ENCODE data around the gene C5AR1.
A peak's percentile ranks its signal among the peaks of the same experiment; 100 is the strongest.

Gene C5AR1

DNA sequence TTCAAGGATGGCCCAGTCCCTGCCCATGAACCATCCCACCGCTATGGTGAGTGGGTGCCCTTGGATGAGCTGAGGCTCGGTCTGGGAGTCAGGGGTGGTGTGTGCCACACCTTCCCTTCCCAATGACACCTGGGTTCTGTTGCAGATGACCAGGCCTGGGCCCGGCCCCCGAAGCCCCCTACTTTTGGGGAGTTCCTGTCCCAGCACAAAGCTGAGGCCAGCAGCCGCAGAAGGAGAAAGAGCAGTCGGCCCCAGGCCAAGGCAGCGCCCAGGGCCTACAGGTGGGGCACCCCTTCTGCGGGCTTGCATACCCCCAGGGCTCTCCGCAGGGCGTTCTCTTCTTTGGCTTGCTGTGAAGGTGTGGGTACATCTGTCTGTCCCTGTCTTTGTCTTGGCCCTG lies 39.3 kb upstream of the C5AR1 start:
- Histone ChIP-seq H3K79me1 (ENCODE audit: low read depth, low read length) (peaks cover 16% of the 10 kb centered on the region), H3K23ac (ENCODE audit: low read depth, low read length, poor library complexity) (peak overlapping the region; percentile 44), H4K91ac (ENCODE audit: low read depth, low read length, poor library complexity) (no peak overlapping the region), H3K36me3 (replicated peaks in 1 of 2; ENCODE audit: control insufficient read depth in 2 of 2, insufficient read depth in 2 of 2, low read length in 2 of 2) (peaks cover 27 to 57% of the 10 kb centered on the region in 2 donors), H3K27me3 (ENCODE audit: control insufficient read depth in 3 of 3, insufficient read depth in 3 of 3, low read depth in 1 of 3, low read length in 3 of 3) (no peaks in the 10 kb centered on the region), H2BK120ac (ENCODE audit: low read depth, low read length) (no peak overlapping the region), H3K4me2 (ENCODE audit: insufficient read depth, low read length, poor library complexity, severe bottlenecking) (no peak overlapping the region), H2AFZ (ENCODE audit: low read length) (no peak overlapping the region), H2BK12ac (ENCODE audit: low read length) (no peak overlapping the region), H3K4me3 (ENCODE audit: low read length in 2 of 2) (no peak overlapping the region), H4K8ac (ENCODE audit: low read depth, low read length) (no peak overlapping the region), H3K18ac (ENCODE audit: low read length) (no peak overlapping the region), H2BK5ac (ENCODE audit: low read length) (no peak overlapping the region), H2AK5ac (ENCODE audit: low read depth, low read length) (no peak overlapping the region), H3K9me3 (replicated peaks in 1 of 2; ENCODE audit: control insufficient read depth in 2 of 2, insufficient read depth in 1 of 2, low read depth in 1 of 2, low read length in 2 of 2) (peaks cover 0 to 3% of the 10 kb centered on the region in 2 donors), H3K4ac (ENCODE audit: low read length) (no peak overlapping the region), H3K14ac (ENCODE audit: low read length) (no peak overlapping the region), H3K9ac (ENCODE audit: low read depth, low read length, poor library complexity) (no peak overlapping the region), H2BK15ac (ENCODE audit: low read length) (no peak overlapping the region), H3K4me1 (ENCODE audit: control insufficient read depth in 2 of 2, insufficient read depth in 1 of 2, low read depth in 1 of 2, low read length in 2 of 2) (peaks cover 13 to 14% of the 10 kb centered on the region in 2 donors), H3K27ac (replicated peaks; ENCODE audit: low read length) (no peak overlapping the region)
- DNase-seq (ENCODE audit: low spot score) = no peak
- WGBS, 2 donors (ENCODE audit: extremely low coverage in 2 of 2, insufficient read length in 2 of 2, insufficient replicate concordance in 1 of 2) = no CpG with 5 or more reads among the region's 10 CpGs

DNA sequence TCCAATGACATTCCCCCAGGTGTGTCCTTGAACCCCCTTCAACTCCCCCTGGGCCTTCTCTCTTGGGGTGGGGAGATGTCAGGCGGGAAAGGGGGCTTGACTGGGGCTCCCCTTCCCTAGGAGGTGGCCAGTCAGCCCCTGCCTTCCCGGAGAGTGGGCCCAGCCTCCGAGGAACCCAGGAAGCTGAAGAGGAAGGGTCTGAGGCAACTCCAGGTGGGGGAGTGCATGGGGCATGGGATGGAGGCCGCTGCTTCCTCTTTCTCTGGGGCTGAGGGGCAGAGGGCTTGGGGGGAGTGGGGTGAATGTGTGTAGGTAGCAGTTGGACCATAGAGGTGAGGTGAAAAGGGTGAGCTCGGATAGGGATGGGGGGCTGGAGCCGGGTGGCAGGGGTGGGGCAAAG lies 37.7 kb upstream of the C5AR1 start:
- H3K36me3 ChIP-seq (replicated peaks in 1 of 2; ENCODE audit: control insufficient read depth in 2 of 2, insufficient read depth in 2 of 2, low read length in 2 of 2) = peaks cover 22 to 52% of the 10 kb centered on the region in 2 donors
- DNase-seq (ENCODE audit: low spot score) = no peak
- no peaks in the 10 kb centered on the region for H3K27me3 ChIP-seq (ENCODE audit: control insufficient read depth in 3 of 3, insufficient read depth in 3 of 3, low read depth in 1 of 3, low read length in 3 of 3)
- H3K9ac ChIP-seq (ENCODE audit: low read depth, low read length, poor library complexity) = no peak overlapping the region
- peak overlapping the region; percentile 56 for H3K18ac ChIP-seq (ENCODE audit: low read length)
- no peak overlapping the region for H2BK120ac ChIP-seq (ENCODE audit: low read depth, low read length)
- no peak overlapping the region for H2BK5ac ChIP-seq (ENCODE audit: low read length)
- no peak overlapping the region for H3K23ac ChIP-seq (ENCODE audit: low read depth, low read length, poor library complexity)
- no peak overlapping the region for H3K27ac ChIP-seq (replicated peaks; ENCODE audit: low read length)
- H2BK15ac ChIP-seq (ENCODE audit: low read length) = peak overlapping the region; percentile 66
- WGBS, 2 donors (ENCODE audit: extremely low coverage in 2 of 2, insufficient read length in 2 of 2, insufficient replicate concordance in 1 of 2) = no CpG with 5 or more reads among the region's 6 CpGs
- no peak overlapping the region for H4K8ac ChIP-seq (ENCODE audit: low read depth, low read length)
- H3K9me3 ChIP-seq (replicated peaks in 1 of 2; ENCODE audit: control insufficient read depth in 2 of 2, insufficient read depth in 1 of 2, low read depth in 1 of 2, low read length in 2 of 2) = no peaks in the 10 kb centered on the region
- H3K4me1 ChIP-seq (ENCODE audit: control insufficient read depth in 2 of 2, insufficient read depth in 1 of 2, low read depth in 1 of 2, low read length in 2 of 2) = peaks cover 17 to 23% of the 10 kb centered on the region in 2 donors
- H3K14ac ChIP-seq (ENCODE audit: low read length) = peak overlapping the region; percentile 33
- no peak overlapping the region for H3K4me3 ChIP-seq (ENCODE audit: low read length in 2 of 2)
- H3K79me1 ChIP-seq (ENCODE audit: low read depth, low read length) = peaks cover 10% of the 10 kb centered on the region
- no peak overlapping the region for H2AK5ac ChIP-seq (ENCODE audit: low read depth, low read length)
- peak overlapping the region; percentile 19 for H2BK12ac ChIP-seq (ENCODE audit: low read length)
- no peak overlapping the region for H4K91ac ChIP-seq (ENCODE audit: low read depth, low read length, poor library complexity)
- no peak overlapping the region for H3K4ac ChIP-seq (ENCODE audit: low read length)
- H2AFZ ChIP-seq (ENCODE audit: low read length) = no peak overlapping the region
- peak overlapping the region; percentile 4 for H3K4me2 ChIP-seq (ENCODE audit: insufficient read depth, low read length, poor library complexity, severe bottlenecking)

DNA sequence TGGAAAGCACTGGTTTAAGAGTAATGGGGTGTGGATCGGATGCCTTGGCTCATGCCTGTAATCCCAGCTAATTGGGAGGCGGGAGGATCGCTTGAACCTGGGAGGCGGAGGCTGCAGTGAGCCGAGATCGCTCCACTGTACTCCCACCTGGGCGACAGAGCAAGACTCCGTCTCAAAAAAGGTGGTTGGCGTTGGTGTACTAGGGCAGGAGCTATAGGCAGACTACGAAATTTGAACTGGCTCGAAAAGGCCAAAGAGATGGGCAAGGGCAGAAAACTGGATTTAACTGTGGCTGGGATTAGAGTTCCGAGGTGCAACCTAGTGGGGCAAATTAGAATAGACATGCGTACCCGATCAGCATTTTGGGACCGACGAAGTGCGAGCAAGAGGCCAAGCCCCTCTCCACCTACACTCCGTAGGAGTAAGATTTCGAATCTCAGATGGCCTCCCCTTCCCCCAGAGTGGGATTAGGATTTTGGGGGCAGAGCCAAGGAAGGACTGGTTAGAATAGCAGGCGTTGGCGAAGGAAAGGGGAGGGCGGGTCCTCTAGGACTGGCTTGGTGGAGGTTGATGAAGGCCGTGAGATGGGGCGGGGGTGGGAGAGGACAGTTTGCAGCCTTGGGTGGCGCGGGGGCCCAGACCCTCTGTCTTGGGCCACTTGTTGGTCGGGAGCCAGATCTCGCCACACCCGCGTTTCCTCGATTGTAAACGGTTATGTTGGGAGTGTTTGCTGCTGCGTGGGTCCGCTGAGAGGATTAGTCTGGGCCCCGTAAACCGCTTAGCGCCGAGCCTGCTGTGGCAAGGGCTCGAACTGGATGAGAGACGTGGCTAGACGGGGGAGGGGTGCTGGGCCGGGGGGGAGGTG lies 37.0 kb upstream of the C5AR1 start:
- Histone ChIP-seq H3K9ac (ENCODE audit: low read depth, low read length, poor library complexity) (peak overlapping the region; percentile 90), H3K27ac (replicated peaks; ENCODE audit: low read length) (peak overlapping the region; percentile 78), H2AK5ac (ENCODE audit: low read depth, low read length) (peak overlapping the region; percentile 96), H3K14ac (ENCODE audit: low read length) (no peak overlapping the region), H2BK120ac (ENCODE audit: low read depth, low read length) (no peak overlapping the region), H3K4ac (ENCODE audit: low read length) (peak overlapping the region; percentile 26), H3K79me1 (ENCODE audit: low read depth, low read length) (peaks cover 5% of the 10 kb centered on the region), H3K4me3 (ENCODE audit: low read length in 2 of 2) (peak overlapping the region; percentile 69 to 82), H3K4me1 (ENCODE audit: control insufficient read depth in 2 of 2, insufficient read depth in 1 of 2, low read depth in 1 of 2, low read length in 2 of 2) (peaks cover 17 to 23% of the 10 kb centered on the region in 2 donors), H2BK5ac (ENCODE audit: low read length) (peak overlapping the region; percentile 98), H3K23ac (ENCODE audit: low read depth, low read length, poor library complexity) (peak overlapping the region; percentile 99), H4K8ac (ENCODE audit: low read depth, low read length) (no peak overlapping the region), H2AFZ (ENCODE audit: low read length) (peak overlapping the region; percentile 91), H3K18ac (ENCODE audit: low read length) (peak overlapping the region; percentile 96), H3K36me3 (replicated peaks in 1 of 2; ENCODE audit: control insufficient read depth in 2 of 2, insufficient read depth in 2 of 2, low read length in 2 of 2) (peaks cover 16 to 45% of the 10 kb centered on the region in 2 donors), H3K9me3 (replicated peaks in 1 of 2; ENCODE audit: control insufficient read depth in 2 of 2, insufficient read depth in 1 of 2, low read depth in 1 of 2, low read length in 2 of 2) (no peaks in the 10 kb centered on the region), H2BK12ac (ENCODE audit: low read length) (peak overlapping the region; percentile 11), H3K27me3 (ENCODE audit: control insufficient read depth in 3 of 3, insufficient read depth in 3 of 3, low read depth in 1 of 3, low read length in 3 of 3) (no peaks in the 10 kb centered on the region), H4K91ac (ENCODE audit: low read depth, low read length, poor library complexity) (peak overlapping the region; percentile 81), H3K4me2 (ENCODE audit: insufficient read depth, low read length, poor library complexity, severe bottlenecking) (peak overlapping the region; percentile 90), H2BK15ac (ENCODE audit: low read length) (peak overlapping the region; percentile 93)
- whole genome bisulfite sequencing, 2 donors (ENCODE audit: extremely low coverage in 2 of 2, insufficient read length in 2 of 2, insufficient replicate concordance in 1 of 2) = no CpG with 5 or more reads among the region's 42 CpGs
- no peak for DNase-seq (ENCODE audit: low spot score)

DNA sequence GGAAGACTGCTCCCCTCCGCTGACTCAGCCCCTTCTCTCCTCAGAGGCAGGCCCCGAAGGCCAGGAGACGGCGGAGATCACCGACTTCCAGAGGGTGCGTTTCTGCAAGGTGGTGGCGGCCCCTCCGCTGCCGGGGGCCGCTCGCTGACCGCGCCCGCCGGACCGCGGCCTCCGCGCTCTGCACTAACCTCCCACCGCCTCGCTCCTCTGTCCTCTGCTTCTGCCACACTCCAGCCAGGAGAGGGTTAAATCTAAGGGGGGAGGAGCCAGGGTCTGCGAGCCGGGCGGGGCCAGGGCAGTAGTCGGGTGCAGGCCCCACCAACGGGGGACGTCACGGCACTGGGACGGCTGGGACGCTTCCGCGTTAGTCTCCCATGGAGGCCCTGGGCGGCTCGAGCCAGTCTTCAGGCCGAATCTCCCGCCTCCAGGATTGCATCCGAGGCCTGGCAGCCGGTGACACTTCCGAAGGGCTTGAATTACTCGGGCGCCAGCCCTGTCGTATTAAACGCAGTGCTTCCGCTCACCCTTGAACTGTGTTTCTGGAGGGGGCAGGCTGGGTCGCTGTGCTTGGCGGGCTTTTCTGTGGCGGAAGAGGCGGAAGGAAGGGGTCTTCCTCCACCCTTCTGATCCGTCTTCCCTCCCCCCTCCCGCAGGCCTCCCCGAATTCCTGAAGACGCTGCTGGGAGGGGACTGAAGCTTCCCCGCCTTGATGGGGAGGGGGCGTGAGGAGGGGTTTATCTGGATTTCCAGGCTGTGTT lies 36.2 kb upstream of the C5AR1 start:
- peaks cover 17 to 23% of the 10 kb centered on the region in 2 donors for H3K4me1 ChIP-seq (ENCODE audit: control insufficient read depth in 2 of 2, insufficient read depth in 1 of 2, low read depth in 1 of 2, low read length in 2 of 2)
- peak overlapping the region; percentile 81 for H4K91ac ChIP-seq (ENCODE audit: low read depth, low read length, poor library complexity)
- H3K4me3 ChIP-seq (ENCODE audit: low read length in 2 of 2) = peak overlapping the region; percentile 69 to 82
- peak overlapping the region; percentile 99 for H3K23ac ChIP-seq (ENCODE audit: low read depth, low read length, poor library complexity)
- no peak overlapping the region for H4K8ac ChIP-seq (ENCODE audit: low read depth, low read length)
- no peak overlapping the region for H3K14ac ChIP-seq (ENCODE audit: low read length)
- peak overlapping the region; percentile 91 for H2AFZ ChIP-seq (ENCODE audit: low read length)
- peak overlapping the region; percentile 96 for H3K18ac ChIP-seq (ENCODE audit: low read length)
- H3K9ac ChIP-seq (ENCODE audit: low read depth, low read length, poor library complexity) = peak overlapping the region; percentile 90
- H2AK5ac ChIP-seq (ENCODE audit: low read depth, low read length) = peak overlapping the region; percentile 96
- H2BK5ac ChIP-seq (ENCODE audit: low read length) = peak overlapping the region; percentile 98
- peak overlapping the region; percentile 26 for H3K4ac ChIP-seq (ENCODE audit: low read length)
- peaks cover 13 to 38% of the 10 kb centered on the region in 2 donors for H3K36me3 ChIP-seq (replicated peaks in 1 of 2; ENCODE audit: control insufficient read depth in 2 of 2, insufficient read depth in 2 of 2, low read length in 2 of 2)
- H3K9me3 ChIP-seq (replicated peaks in 1 of 2; ENCODE audit: control insufficient read depth in 2 of 2, insufficient read depth in 1 of 2, low read depth in 1 of 2, low read length in 2 of 2) = no peaks in the 10 kb centered on the region
- H3K79me1 ChIP-seq (ENCODE audit: low read depth, low read length) = peaks cover 5% of the 10 kb centered on the region
- peak overlapping the region; percentile 93 for H2BK15ac ChIP-seq (ENCODE audit: low read length)
- DNase-seq (ENCODE audit: low spot score) = peak; percentile 90
- H2BK12ac ChIP-seq (ENCODE audit: low read length) = peak overlapping the region; percentile 11
- peak overlapping the region; percentile 78 for H3K27ac ChIP-seq (replicated peaks; ENCODE audit: low read length)
- H3K27me3 ChIP-seq (ENCODE audit: control insufficient read depth in 3 of 3, insufficient read depth in 3 of 3, low read depth in 1 of 3, low read length in 3 of 3) = no peaks in the 10 kb centered on the region
- peak overlapping the region; percentile 90 for H3K4me2 ChIP-seq (ENCODE audit: insufficient read depth, low read length, poor library complexity, severe bottlenecking)
- no CpG with 5 or more reads among the region's 54 CpGs for WGBS, 2 donors (ENCODE audit: extremely low coverage in 2 of 2, insufficient read length in 2 of 2, insufficient replicate concordance in 1 of 2)
- H2BK120ac ChIP-seq (ENCODE audit: low read depth, low read length) = no peak overlapping the region
